Measurements from ENCODE around the gene SYDE1.

The SYDE1 gene

DNA sequence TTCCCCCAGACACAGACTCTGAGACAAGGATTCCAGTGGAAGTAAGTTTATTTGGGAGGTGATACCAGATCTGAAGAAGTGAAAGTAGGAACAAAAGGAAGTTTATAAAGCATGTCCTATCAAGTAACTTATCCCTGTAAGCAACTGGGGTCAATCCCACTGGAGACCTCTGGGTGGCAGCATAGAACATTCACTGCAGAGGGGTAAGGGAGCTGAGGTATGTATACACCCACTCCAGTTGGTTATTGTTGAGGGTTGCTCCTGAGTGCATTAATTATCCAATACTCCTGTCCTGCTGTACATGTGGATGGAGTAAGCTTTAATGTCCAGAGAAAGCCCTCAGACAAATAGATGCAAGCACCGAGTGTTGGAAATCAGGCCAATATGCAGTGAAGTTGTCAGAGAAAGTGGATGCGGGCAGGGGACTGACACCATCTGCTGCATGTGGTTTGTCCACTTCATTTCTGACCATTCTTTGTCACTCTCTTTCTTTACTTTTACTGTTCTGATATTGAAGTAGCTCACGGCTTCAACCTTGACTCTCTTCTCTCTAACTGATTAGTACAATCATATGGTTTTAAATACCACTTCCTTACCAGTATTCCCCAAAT is 46.9 kb downstream of the SYDE1 start:
- peak; percentile 64 to 72 for DNase-seq (ENCODE audit: low read depth in 2 of 2)
- TF ChIP-seq, protein P1, sequence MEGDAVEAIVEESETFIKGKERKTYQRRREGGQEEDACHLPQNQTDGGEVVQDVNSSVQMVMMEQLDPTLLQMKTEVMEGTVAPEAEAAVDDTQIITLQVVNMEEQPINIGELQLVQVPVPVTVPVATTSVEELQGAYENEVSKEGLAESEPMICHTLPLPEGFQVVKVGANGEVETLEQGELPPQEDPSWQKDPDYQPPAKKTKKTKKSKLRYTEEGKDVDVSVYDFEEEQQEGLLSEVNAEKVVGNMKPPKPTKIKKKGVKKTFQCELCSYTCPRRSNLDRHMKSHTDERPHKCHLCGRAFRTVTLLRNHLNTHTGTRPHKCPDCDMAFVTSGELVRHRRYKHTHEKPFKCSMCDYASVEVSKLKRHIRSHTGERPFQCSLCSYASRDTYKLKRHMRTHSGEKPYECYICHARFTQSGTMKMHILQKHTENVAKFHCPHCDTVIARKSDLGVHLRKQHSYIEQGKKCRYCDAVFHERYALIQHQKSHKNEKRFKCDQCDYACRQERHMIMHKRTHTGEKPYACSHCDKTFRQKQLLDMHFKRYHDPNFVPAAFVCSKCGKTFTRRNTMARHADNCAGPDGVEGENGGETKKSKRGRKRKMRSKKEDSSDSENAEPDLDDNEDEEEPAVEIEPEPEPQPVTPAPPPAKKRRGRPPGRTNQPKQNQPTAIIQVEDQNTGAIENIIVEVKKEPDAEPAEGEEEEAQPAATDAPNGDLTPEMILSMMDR (IDR thresholded peaks at IDR 0.05; ENCODE audit: low read depth, low read length), result peak; percentile 75
- H3K4me3 ChIP-seq (replicated peaks in 1 of 2; ENCODE audit: low read depth in 2 of 2, low read length in 2 of 2), result no peak overlapping the region

DNA sequence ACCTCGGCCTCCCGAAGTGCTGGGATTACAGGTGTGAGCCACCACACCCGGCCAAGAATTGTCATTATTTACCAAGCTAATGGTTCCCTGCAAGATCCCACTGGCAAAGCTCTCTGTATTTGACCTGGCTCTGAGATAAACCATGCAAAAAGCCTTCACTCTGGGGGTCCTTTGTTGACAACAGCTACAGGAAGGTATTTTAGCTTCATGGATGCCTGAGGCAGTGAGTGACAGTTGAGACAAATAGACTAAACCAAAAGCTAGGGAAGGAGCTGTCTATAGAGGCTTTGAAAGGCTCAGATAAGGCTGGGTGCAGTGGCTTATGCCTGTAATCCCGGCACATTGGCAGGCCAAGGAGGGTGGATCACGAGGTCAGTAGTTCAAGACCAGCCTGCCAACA is 48.1 kb downstream of the SYDE1 start:
- no peak overlapping the region for H3K4me3 ChIP-seq (replicated peaks in 1 of 2; ENCODE audit: low read depth in 2 of 2, low read length in 2 of 2)
- no peak for DNase-seq (ENCODE audit: low read depth in 2 of 2)
- TF ChIP-seq, protein P1 (IDR thresholded peaks at IDR 0.05; ENCODE audit: low read depth, low read length), result no peak

DNA sequence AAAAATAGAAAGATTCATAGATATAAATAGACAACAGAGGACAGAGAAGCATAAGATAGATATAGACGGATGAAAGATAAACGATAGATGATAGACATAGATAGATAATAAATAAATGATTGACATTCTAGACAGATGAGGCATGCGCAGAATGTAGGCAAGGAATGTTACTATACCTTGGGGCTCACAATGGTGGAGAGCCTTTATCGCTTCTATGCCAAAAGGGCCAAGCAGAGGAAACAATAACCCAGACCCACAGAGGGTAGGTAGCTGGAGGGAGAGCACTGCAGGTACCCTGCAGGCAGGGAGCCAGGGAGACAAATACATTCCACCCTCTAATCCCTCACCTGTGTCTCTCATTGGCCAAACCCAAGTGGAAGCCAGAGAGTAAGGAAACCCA is 49.2 kb downstream of the SYDE1 start:
- TF ChIP-seq, protein P1 (IDR thresholded peaks at IDR 0.05; ENCODE audit: low read depth, low read length), result no peak
- DNase-seq (ENCODE audit: low read depth in 2 of 2), result no peak
- no peak overlapping the region for H3K4me3 ChIP-seq (replicated peaks in 1 of 2; ENCODE audit: low read depth in 2 of 2, low read length in 2 of 2)

DNA sequence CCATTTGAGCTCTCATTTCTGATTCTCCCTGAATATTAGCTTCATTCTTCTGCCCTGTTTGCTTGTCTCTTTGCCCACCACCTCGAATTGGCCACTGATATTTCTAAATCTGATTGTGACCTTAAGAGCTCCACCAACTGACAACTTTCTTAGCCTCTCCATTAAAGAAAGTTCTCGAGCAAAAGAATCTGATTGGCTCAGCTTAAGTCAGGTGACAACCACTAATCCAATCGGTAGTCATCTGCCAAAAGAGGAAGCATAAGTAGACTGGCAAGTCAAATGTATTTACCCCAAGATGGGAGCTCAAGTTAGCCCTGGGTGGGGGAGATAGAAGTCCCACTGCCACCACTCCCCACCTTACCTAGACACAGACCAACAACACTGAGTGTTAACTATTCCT is 52.0 kb downstream of the SYDE1 start:
- no peak overlapping the region for H3K4me3 ChIP-seq (replicated peaks in 1 of 2; ENCODE audit: low read depth in 2 of 2, low read length in 2 of 2)
- DNase-seq (ENCODE audit: low read depth in 2 of 2), result peak; percentile 15 to 41
- TF ChIP-seq, protein P1 (IDR thresholded peaks at IDR 0.05; ENCODE audit: low read depth, low read length), result no peak

DNA sequence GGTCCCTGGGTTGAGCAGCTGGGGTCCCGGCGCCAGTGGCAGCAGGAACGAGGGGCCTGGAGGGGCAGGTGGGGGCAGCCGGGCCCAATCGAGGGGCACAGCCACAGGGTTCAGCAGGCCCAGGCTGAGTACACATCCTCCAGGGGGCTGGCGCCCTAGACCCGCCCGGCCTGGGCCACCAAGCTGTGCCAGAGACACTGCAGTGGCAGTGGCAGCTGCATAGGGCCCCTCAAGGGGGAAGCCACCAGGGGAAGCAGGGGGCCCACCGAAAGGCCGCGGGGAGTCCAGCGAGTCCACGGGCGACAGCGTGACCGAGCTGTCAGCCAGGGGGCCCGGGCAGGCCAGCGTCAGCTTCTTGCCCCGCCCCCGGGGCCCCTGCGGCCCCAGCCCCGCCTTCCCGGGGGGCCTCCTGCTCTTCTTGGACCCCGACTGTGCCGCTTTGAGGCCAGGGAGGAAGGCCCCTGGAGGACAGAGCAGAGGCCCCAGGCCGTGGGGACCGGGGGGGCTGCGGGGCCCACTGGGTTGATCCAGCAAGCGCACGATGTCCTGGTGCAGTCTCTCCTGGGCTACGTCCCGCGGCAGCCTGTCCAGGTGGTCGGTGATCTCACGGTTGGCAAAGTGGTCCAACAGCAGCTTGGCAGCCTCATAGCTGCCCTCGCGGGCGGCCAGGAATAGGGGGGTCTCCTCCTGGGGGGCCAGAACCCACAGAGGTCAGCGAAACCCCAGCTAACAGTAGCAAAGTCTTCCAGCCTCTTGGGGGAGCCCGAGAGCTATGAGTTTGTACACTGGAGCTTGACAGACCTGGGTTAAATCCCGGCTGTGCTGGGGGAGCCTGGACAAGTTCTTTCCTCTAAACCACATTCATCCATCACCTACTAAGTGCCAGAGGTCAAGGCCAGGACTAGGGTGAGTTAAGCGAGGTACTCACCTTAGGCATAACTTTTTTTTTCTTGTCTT is 54.1 kb downstream of the SYDE1 start:
- no peak overlapping the region for H3K4me3 ChIP-seq (replicated peaks in 1 of 2; ENCODE audit: low read depth in 2 of 2, low read length in 2 of 2)
- TF ChIP-seq, protein P1 (IDR thresholded peaks at IDR 0.05; ENCODE audit: low read depth, low read length), result peak; percentile 56
- DNase-seq (ENCODE audit: low read depth in 2 of 2), result peak; percentile 39 to 56
